ENCODE measurements around the gene OPA1.
A peak's percentile ranks its signal among the peaks of the same experiment; 100 is the strongest.

The OPA1 gene

GRCh38 chr3:193572426-193572908 lies 20.5 kb upstream of the OPA1 start:
- Mint-ChIP-seq H3K4me1 (peaks cover 2% of the 10 kb centered on the region), H3K4me3 (no peak overlapping the region), H3K36me3 (no peaks in the 10 kb centered on the region), H3K27ac (no peak overlapping the region), H3K27me3 (no peaks in the 10 kb centered on the region), H3K9me3 (no peaks in the 10 kb centered on the region)
- DNase-seq (ENCODE audit: low spot score in 2 of 2) (peak in 1 of 2 donors; percentile 38), ATAC-seq (ENCODE audit: low read depth) (peak; percentile 48)

- ATAC-seq (ENCODE audit: low read depth), result no peak
- Mint-ChIP-seq H3K27me3 (no peaks in the 10 kb centered on the region), H3K36me3 (peaks cover under 1% of the 10 kb centered on the region), H3K9me3 (no peaks in the 10 kb centered on the region), H3K4me3 (no peak overlapping the region), H3K27ac (peak overlapping the region; percentile 7), H3K4me1 (peaks cover 2% of the 10 kb centered on the region)
- no peak for DNase-seq (ENCODE audit: low spot score in 2 of 2)
Observed at GRCh38 chr3:193573403-193574191, 19.4 kb upstream of the OPA1 start.

DNA sequence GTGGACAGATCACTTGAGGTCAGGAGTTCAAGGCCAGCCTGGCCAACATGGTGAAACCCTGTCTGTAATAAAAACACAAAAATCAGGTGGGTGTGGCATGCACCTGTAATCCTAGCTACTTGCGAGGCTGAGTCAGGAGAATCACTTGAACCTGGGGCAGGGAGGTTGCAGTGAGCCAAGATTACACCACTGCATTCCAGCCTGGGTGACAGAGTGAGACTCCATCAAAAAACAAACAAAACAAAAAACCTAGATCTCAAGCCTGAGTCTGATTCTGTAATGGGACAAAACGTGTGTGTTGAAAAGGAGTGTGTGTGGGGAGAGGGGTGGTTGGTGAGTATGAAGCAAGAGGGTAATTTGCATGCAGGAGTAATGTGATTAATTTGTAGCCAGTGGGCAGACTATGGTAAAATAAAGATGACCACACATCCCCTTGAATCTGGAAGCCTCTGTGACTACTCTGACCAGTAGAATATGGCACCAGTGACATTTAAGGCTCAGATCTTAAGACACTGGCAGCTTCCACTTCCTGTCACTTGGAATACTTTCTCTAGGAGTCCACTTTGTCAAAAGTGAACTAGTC lies 18.4 kb upstream of the OPA1 start:
- H3K4me1 Mint-ChIP-seq, result peaks cover 2% of the 10 kb centered on the region
- peaks cover 6% of the 10 kb centered on the region for H3K36me3 Mint-ChIP-seq
- H3K9me3 Mint-ChIP-seq, result no peaks in the 10 kb centered on the region
- peak overlapping the region; percentile 7 for H3K27ac Mint-ChIP-seq
- H3K4me3 Mint-ChIP-seq, result no peak overlapping the region
- DNase-seq (ENCODE audit: low spot score in 2 of 2) (no peak), ATAC-seq (ENCODE audit: low read depth) (no peak)
- no peaks in the 10 kb centered on the region for H3K27me3 Mint-ChIP-seq

GRCh38 chr3:193585530-193585929 lies 7.5 kb upstream of the OPA1 start:
- Mint-ChIP-seq H3K27ac (no peak overlapping the region), H3K27me3 (no peaks in the 10 kb centered on the region), H3K4me1 (peaks cover 2% of the 10 kb centered on the region), H3K9me3 (no peaks in the 10 kb centered on the region), H3K36me3 (peaks cover 3% of the 10 kb centered on the region), H3K4me3 (no peak overlapping the region)
- no peak for ATAC-seq (ENCODE audit: low read depth)
- no peak for DNase-seq (ENCODE audit: low spot score in 2 of 2)

DNA sequence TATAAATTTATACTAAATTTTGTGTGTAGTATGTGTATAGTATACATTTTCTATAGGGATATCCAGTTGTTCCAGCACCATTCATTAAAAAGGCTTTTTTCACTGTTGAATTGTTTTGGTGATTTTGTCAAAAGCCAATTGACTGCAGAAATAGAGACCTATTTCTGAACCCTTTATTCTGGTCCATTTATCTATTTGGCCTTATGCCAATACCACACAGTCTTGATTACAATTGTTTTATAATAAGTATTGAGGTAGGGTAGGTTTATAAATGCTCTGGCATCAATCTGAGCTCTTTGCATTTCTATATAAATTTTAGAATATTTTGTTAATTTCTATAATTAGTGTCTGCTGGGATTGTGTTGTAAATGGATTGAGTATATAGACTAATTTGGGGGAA lies 6.5 kb upstream of the OPA1 start:
- Mint-ChIP-seq H3K27ac (no peak overlapping the region), H3K27me3 (no peaks in the 10 kb centered on the region), H3K4me3 (no peak overlapping the region), H3K4me1 (peaks cover 2% of the 10 kb centered on the region), H3K9me3 (no peaks in the 10 kb centered on the region), H3K36me3 (peaks cover 3% of the 10 kb centered on the region)
- no peak for ATAC-seq (ENCODE audit: low read depth)
- DNase-seq (ENCODE audit: low spot score in 2 of 2), result no peak

DNA sequence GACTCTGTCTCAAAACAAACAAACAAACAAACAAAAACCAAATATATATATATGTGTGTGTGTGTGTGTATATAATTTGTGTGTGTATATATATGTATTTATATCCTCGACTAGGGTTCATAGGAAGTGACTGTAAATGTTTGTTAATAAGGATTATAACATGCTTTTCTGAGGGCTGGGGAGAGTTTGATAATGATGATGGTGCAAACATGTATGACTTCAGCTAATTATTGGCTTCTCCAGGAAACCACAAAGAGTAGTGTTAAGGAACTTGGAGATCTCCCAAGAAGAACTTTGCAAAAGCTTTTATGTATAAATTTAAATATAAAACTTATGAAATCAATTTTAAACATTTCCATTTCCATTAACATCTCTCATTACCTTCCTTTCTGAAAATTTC lies 3.9 kb upstream of the OPA1 start:
- no peaks in the 10 kb centered on the region for H3K9me3 Mint-ChIP-seq
- no peaks in the 10 kb centered on the region for H3K27me3 Mint-ChIP-seq
- peaks cover 6% of the 10 kb centered on the region for H3K36me3 Mint-ChIP-seq
- H3K4me1 Mint-ChIP-seq, result peaks cover 15% of the 10 kb centered on the region
- ATAC-seq (ENCODE audit: low read depth), result no peak
- no peak overlapping the region for H3K4me3 Mint-ChIP-seq
- no peak overlapping the region for H3K27ac Mint-ChIP-seq
- no peak for DNase-seq (ENCODE audit: low spot score in 2 of 2)

- peaks cover 6% of the 10 kb centered on the region for H3K36me3 Mint-ChIP-seq
- peaks cover 20% of the 10 kb centered on the region for H3K4me1 Mint-ChIP-seq
- H3K27ac Mint-ChIP-seq, result no peak overlapping the region
- no peaks in the 10 kb centered on the region for H3K27me3 Mint-ChIP-seq
- no peaks in the 10 kb centered on the region for H3K9me3 Mint-ChIP-seq
- no peak for DNase-seq (ENCODE audit: low spot score in 2 of 2)
- H3K4me3 Mint-ChIP-seq, result no peak overlapping the region
- no peak for ATAC-seq (ENCODE audit: low read depth)
Observed at GRCh38 chr3:193589616-193590015, 3.4 kb upstream of the OPA1 start.

DNA sequence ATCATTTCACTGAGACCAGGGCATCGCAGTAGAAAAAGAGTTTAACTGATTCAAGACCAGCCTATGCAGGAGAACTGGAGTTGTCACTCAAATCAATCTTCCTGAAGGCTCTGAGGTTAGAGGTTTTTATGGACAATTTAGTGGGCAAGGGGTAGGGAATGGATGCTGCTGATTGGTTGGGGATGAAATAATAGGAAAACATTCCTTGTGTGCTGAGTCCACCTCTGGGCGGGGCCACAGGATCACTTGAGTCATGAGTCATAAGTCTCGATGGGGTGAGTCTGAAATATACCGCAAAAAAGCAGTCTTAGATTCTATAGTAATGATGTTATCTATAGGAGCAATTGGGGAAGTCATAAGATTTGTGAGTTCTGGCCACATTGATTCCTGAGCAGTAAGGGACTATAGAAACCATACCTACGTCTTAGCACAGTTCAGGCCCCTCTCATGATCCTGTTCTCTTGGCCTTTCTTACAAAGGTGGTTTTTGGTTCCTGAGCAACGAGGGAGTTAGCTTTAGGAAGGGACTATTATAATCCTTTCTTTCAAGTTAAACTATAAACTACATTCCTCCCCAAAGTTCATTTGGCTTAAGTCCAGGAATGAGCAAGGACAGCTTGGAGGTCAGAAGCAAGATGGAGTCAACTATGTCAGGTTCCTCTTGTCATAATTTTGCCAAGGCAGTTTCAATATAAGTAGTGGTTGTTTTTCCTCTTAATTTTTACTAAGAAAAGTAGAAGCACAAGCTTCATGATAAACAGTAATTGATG lies 2.7 kb upstream of the OPA1 start:
- peaks cover 20% of the 10 kb centered on the region for H3K4me1 Mint-ChIP-seq
- no peak overlapping the region for H3K27ac Mint-ChIP-seq
- H3K36me3 Mint-ChIP-seq, result peaks cover 6% of the 10 kb centered on the region
- no peaks in the 10 kb centered on the region for H3K9me3 Mint-ChIP-seq
- H3K4me3 Mint-ChIP-seq, result no peak overlapping the region
- no peaks in the 10 kb centered on the region for H3K27me3 Mint-ChIP-seq
- ATAC-seq (ENCODE audit: low read depth) (no peak), DNase-seq (ENCODE audit: low spot score in 2 of 2) (no peak)

GRCh38 chr3:193593668-193594030 lies 641 bp downstream of the OPA1 start:
- H3K36me3 Mint-ChIP-seq, result peaks cover 14% of the 10 kb centered on the region
- DNase-seq (ENCODE audit: low spot score in 2 of 2) (peak; percentile 13 to 14), ATAC-seq (ENCODE audit: low read depth) (peak; percentile 46)
- H3K4me1 Mint-ChIP-seq, result peaks cover 36% of the 10 kb centered on the region
- peak overlapping the region; percentile 99 for H3K27ac Mint-ChIP-seq
- H3K27me3 Mint-ChIP-seq, result no peaks in the 10 kb centered on the region
- peak overlapping the region; percentile 97 for H3K4me3 Mint-ChIP-seq
- no peaks in the 10 kb centered on the region for H3K9me3 Mint-ChIP-seq

DNA sequence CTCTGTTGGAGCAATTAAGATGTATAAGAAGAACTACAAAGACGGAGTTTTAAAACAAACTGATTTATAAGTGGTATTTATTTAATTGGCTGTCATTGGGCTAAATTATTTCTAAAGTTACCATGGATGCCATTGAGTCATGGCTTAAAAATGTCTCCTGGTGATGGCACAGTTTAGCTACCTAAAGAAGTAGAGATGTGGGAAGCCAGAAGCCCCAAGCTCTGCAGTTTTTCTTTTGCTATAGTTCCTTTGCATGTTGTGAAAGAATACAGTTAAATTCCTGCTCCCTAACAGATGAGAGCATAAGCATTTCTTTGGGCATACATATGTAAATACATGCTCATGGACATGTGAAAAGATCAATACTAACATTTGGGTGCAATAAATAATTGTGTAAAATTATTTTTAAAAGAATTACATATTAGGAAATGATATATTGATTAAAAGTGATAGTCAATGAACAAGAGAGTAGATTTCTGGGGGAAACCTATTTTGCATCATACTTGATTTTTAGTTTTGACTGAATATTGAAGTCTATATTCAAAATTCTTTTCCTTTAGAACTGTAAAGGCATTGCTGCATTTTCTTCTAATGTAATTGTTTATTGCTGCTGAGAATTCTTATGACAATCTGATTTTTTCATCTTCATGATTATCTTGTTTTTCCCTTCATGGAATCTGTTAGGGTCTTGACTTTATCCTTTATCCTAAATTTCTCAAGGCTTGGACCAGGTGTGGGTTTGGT lies 2.1 kb downstream of the OPA1 start:
- H3K4me3 Mint-ChIP-seq, result peak overlapping the region; percentile 14
- no peaks in the 10 kb centered on the region for H3K27me3 Mint-ChIP-seq
- H3K27ac Mint-ChIP-seq, result peak overlapping the region; percentile 24
- H3K36me3 Mint-ChIP-seq, result peaks cover 11% of the 10 kb centered on the region
- no peak for ATAC-seq (ENCODE audit: low read depth)
- H3K9me3 Mint-ChIP-seq, result no peaks in the 10 kb centered on the region
- H3K4me1 Mint-ChIP-seq, result peaks cover 41% of the 10 kb centered on the region
- no peak for DNase-seq (ENCODE audit: low spot score in 2 of 2)

DNA sequence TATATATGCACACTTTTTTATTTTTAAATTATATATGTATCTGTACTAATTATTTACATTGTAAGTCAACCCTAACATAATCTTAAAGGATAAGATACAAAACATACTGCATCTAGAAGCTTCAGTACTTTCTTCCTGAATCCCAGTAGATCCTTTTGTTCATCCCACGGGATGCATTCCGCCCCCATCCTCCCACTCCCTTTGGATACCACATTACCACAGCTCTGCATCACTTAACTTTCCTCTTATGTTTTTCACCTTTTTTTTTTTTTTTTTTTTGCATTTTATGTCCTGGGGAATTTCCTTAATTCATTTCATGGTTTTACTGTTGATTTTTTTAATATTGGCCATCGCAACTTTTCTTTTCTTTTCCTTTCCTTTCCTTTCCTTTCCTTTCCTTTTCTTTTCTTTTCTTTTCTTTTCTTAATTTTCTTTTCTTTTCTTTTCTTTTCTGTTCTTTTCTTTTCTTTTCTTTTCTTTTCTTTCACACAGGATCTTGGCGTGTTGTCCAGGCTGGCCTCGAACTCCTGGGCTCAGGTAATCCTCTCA lies 3.0 kb downstream of the OPA1 start:
- Mint-ChIP-seq H3K27ac (peak overlapping the region; percentile 24), H3K9me3 (no peaks in the 10 kb centered on the region), H3K36me3 (peaks cover 11% of the 10 kb centered on the region), H3K27me3 (no peaks in the 10 kb centered on the region), H3K4me1 (peaks cover 44% of the 10 kb centered on the region), H3K4me3 (no peak overlapping the region)
- DNase-seq (ENCODE audit: low spot score in 2 of 2), result no peak
- ATAC-seq (ENCODE audit: low read depth), result no peak

DNA sequence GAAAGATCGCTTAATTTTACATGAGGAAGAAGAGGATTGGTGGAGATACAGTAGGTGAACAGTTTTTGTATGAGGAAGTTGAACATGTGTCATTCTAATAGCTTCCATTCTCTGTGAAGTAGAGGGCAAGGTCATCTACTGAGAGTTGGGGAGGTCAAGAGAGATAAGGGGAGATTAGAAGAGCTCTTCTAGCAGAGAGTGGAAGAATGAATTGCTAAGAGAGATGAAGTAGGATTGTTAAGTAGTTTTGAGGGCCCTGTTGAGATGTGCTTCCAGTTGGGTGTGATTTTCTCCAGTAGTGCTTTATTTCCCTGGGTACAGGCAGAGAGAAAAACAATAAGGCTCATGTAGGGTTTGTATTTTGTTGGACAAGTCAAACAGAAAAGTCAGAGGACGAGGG lies 5.2 kb downstream of the OPA1 start:
- Mint-ChIP-seq H3K27me3 (no peaks in the 10 kb centered on the region), H3K4me1 (peaks cover 40% of the 10 kb centered on the region), H3K4me3 (no peak overlapping the region), H3K36me3 (peaks cover 11% of the 10 kb centered on the region), H3K27ac (peak overlapping the region; percentile 31), H3K9me3 (no peaks in the 10 kb centered on the region)
- no peak for ATAC-seq (ENCODE audit: low read depth)
- no peak for DNase-seq (ENCODE audit: low spot score in 2 of 2)

GRCh38 chr3:193599393-193599792 lies 6.4 kb downstream of the OPA1 start:
- no peak for DNase-seq (ENCODE audit: low spot score in 2 of 2)
- Mint-ChIP-seq H3K27me3 (no peaks in the 10 kb centered on the region), H3K36me3 (peaks cover 10% of the 10 kb centered on the region), H3K4me1 (peaks cover 36% of the 10 kb centered on the region), H3K4me3 (no peak overlapping the region), H3K9me3 (no peaks in the 10 kb centered on the region), H3K27ac (no peak overlapping the region)
- ATAC-seq (ENCODE audit: low read depth), result no peak
